Muscle layer of duodenum (tissue), 2 donors: ENCODE measurements around the gene PPIL1.

Experiments used
- H3K27ac ChIP-seq: one replicate; pipeline ENCODE4 v1.7.0; 2013; ENCODE audit warnings: mild to moderate bottlenecking, low read length
- H3K27me3 ChIP-seq: one replicate; pipeline ENCODE4 v1.7.0; 2013; ENCODE audit warnings: low read depth, mild to moderate bottlenecking, control low read depth, low read length
- H3K36me3 ChIP-seq, 2 donors: one replicate each; pipeline ENCODE4 v1.7.0; 2013; ENCODE audit warnings: low read length in 2 of 2, control low read depth in 1 of 2, mild to moderate bottlenecking in 1 of 2; ENCODE audit not compliant: insufficient read depth in 2 of 2, control insufficient read depth in 1 of 2
- H3K4me1 ChIP-seq, 2 donors: one replicate each; pipeline ENCODE4 v1.7.0; 2013; ENCODE audit warnings: low read length in 2 of 2, mild to moderate bottlenecking in 2 of 2, control low read depth in 1 of 2, moderate library complexity in 1 of 2; ENCODE audit not compliant: insufficient read depth in 2 of 2, control insufficient read depth in 1 of 2
- H3K4me3 ChIP-seq, 2 donors: one replicate each; pipeline ENCODE4 v1.7.0; 2013; ENCODE audit warnings: low read length in 2 of 2, low read depth in 1 of 2, mild to moderate bottlenecking in 1 of 2
- H3K9me3 ChIP-seq, 2 donors: one replicate each; pipeline ENCODE4 v1.7.0; 2013; ENCODE audit warnings: low read length in 2 of 2, control low read depth in 1 of 2, mild to moderate bottlenecking in 1 of 2; ENCODE audit not compliant: control insufficient read depth in 1 of 2
- donor health status: healthy.

The PPIL1 gene

DNA sequence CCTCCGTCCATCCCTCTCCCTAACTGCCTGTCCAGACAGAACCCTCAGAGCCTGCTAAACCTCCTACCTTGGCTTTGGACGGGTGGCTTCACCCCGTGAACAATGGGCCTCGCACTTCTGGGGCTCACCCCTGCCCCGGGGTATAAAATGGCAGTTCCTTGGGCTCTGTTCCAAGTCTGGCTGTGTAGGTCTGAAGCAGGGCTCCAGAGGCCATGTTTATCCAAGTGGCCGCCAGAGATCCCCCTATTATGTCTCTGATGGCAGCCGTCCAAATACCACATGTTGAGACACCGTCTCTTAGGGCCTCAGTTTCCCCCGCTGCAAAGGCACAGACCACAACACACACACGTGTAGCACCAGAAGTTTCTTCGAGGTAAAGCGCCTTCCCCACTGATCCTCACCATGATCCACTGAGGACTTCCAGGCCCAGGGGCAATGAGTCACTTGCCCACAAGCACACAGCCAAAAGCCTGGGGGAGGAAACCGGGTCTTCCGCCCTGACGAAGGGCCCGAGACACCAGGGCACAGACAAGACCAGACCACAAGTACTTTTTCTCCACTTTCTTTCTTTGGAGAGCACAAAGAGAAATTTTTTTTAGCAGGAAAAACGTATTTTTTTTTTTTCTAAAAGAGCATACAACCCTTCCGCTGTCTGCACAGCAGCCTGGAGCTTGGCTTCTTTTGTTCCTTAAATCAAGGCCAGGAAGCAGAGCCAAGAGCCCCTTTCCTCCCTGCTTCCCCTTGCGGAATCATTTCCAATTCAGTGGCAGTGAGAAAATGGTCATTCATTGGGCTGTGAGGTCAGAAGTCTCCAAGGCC is 47.1 kb downstream of the PPIL1 start:
- no peak overlapping the region for H3K4me3 ChIP-seq
- H3K9me3 ChIP-seq, result no peaks in the 10 kb centered on the region
- H3K36me3 ChIP-seq, result no peaks in the 10 kb centered on the region
- H3K4me1 ChIP-seq, result peaks cover 9 to 16% of the 10 kb centered on the region in 2 donors
- H3K27me3 ChIP-seq, result no peaks in the 10 kb centered on the region
- no peak overlapping the region for H3K27ac ChIP-seq

- Histone ChIP-seq H3K27me3 (no peaks in the 10 kb centered on the region), H3K4me3 (no peak overlapping the region), H3K36me3 (no peaks in the 10 kb centered on the region), H3K27ac (no peak overlapping the region), H3K9me3 (no peaks in the 10 kb centered on the region), H3K4me1 (peaks cover 9 to 16% of the 10 kb centered on the region in 2 donors)
Observed at GRCh38 chr6:36826520-36827227, 47.9 kb downstream of the PPIL1 start.

GRCh38 chr6:36825994-36826393 is 48.6 kb downstream of the PPIL1 start:
- Histone ChIP-seq H3K4me3 (no peak overlapping the region), H3K4me1 (peaks cover 9 to 16% of the 10 kb centered on the region in 2 donors), H3K27ac (no peak overlapping the region)

DNA sequence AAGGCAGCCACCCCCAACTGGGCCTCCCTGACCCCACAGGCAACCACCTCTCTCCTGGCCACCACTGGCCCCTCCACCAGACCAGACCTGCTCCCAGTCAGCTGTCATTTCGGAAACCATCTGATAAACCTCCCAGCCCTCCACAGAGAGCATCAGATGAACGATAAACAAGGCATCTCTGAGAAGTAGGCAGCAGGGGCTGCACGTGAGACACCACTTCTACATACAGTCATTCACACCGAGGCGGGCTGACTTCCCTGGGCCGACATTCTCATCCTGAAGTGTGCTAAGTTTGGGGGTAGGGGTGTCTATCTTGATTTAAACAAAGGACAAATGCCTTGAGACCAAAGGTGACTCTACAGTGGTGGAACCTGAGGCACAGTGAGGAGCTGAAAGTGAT is 49.2 kb downstream of the PPIL1 start:
- H3K9me3 ChIP-seq, result no peaks in the 10 kb centered on the region
- no peak overlapping the region for H3K4me3 ChIP-seq
- H3K36me3 ChIP-seq, result no peaks in the 10 kb centered on the region
- H3K27ac ChIP-seq, result no peak overlapping the region
- H3K4me1 ChIP-seq, result peaks cover 7 to 14% of the 10 kb centered on the region in 2 donors
- no peaks in the 10 kb centered on the region for H3K27me3 ChIP-seq

More at GRCh38 chr6:36825994-36826393, 48.6 kb downstream of the PPIL1 start:
- H3K27me3 ChIP-seq, result no peaks in the 10 kb centered on the region
- H3K36me3 ChIP-seq, result no peaks in the 10 kb centered on the region
- no peaks in the 10 kb centered on the region for H3K9me3 ChIP-seq

DNA sequence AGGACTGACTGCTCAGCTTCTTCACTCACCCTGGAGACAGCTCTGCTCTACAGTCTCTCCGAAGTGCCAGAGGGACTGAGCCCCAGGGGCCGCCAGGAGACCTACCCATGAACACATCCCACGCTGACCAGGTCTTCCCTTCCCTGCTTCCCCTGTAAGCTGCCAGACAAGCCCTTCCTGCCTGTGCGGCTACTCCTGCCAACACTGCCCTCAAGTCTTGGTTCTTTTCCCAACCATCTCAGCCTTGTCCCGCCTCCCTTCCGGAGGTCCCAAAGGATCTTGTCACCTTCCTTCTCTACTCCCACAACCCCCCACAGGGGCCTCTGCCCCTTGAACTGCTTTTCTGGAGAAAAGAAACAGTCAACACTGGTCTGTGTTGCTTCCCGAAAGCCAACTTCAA is 50.4 kb downstream of the PPIL1 start:
- Histone ChIP-seq H3K27ac (no peak overlapping the region), H3K4me1 (peaks cover 0 to 4% of the 10 kb centered on the region in 2 donors), H3K4me3 (no peak overlapping the region), H3K36me3 (no peaks in the 10 kb centered on the region), H3K9me3 (no peaks in the 10 kb centered on the region), H3K27me3 (no peaks in the 10 kb centered on the region)

DNA sequence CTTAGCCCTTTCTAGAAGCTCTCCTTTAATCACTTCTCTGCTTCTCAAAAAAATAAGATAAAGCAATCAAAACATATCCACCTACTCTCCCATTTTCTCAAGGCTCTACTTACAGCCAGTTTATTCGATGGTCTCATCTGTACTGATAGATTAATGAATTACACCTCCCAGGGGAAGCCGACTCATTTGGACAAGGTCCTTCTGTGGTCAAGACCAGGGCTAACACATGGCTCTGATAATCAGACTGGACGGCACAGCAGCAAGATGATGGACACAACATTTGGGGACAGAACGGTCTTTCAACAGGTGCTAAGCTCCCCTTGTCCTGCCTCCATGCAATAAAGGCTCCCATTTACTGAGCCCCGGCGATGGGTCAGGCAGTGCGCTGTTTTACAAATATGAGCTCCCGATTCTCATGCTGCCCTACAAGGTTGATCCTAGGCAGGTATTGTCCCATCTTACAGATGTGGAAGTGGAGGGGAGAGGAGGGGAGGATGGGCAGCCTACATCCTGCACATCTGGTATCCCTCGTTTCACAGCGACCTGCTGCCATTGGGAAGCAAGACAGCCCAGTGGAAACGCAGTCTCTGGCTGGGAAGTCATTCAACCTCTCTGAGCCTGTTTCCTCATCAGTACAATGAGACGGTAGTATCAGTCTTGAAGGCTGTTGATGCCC is 51.0 kb downstream of the PPIL1 start:
- Histone ChIP-seq H3K27me3 (no peaks in the 10 kb centered on the region), H3K9me3 (no peaks in the 10 kb centered on the region), H3K4me1 (peaks cover 0 to 4% of the 10 kb centered on the region in 2 donors), H3K36me3 (no peaks in the 10 kb centered on the region), H3K27ac (no peak overlapping the region), H3K4me3 (no peak overlapping the region)

- Histone ChIP-seq H3K36me3 (no peaks in the 10 kb centered on the region), H3K4me1 (peaks cover 0 to under 1% of the 10 kb centered on the region in 2 donors), H3K27me3 (no peaks in the 10 kb centered on the region), H3K27ac (no peak overlapping the region), H3K9me3 (no peaks in the 10 kb centered on the region), H3K4me3 (no peak overlapping the region)
Observed at GRCh38 chr6:36822506-36823269, 51.9 kb downstream of the PPIL1 start.

GRCh38 chr6:36821581-36822335 is 52.8 kb downstream of the PPIL1 start:
- Histone ChIP-seq H3K27me3 (no peaks in the 10 kb centered on the region), H3K9me3 (no peaks in the 10 kb centered on the region), H3K4me1 (no peaks in the 10 kb centered on the region), H3K4me3 (no peak overlapping the region), H3K27ac (no peak overlapping the region), H3K36me3 (no peaks in the 10 kb centered on the region)

- Histone ChIP-seq H3K36me3 (no peaks in the 10 kb centered on the region), H3K4me1 (no peaks in the 10 kb centered on the region), H3K27ac (no peak overlapping the region), H3K4me3 (no peak overlapping the region), H3K27me3 (no peaks in the 10 kb centered on the region), H3K9me3 (no peaks in the 10 kb centered on the region)
Observed at GRCh38 chr6:36820700-36821580, 53.7 kb downstream of the PPIL1 start.

DNA sequence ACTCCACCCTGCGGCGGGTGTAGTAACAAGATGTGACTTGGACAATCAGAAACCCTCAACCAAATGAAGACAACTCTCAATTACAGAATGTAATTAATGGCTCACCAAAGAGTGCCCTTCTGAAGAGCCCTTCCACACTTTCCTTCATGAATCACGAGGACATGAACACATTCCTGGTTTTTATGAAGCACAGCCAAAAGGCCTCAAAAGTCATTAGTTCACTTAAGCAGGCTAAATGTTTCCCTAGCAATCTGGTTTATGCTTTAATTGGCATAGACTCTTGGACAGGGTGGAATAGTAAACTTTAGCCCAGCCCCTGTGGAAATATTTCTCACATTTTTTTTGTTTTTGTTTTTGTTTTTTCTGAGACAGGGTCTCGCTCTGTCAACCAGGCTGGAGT is 55.8 kb downstream of the PPIL1 start:
- H3K4me3 ChIP-seq, result no peak overlapping the region
- no peak overlapping the region for H3K27ac ChIP-seq
- H3K9me3 ChIP-seq, result no peaks in the 10 kb centered on the region
- no peaks in the 10 kb centered on the region for H3K36me3 ChIP-seq
- H3K4me1 ChIP-seq, result no peaks in the 10 kb centered on the region
- no peaks in the 10 kb centered on the region for H3K27me3 ChIP-seq
